Mesendoderm (in vitro differentiated cells): ENCODE results near the gene PCNT.

Experiments
- DNase-seq: peaks from one replicate; pipeline ENCODE4 v3.0.0; 2013
- H2AK5ac ChIP-seq: 2 replicates; pipeline ENCODE4 v1.6.1; 2013; ENCODE audit warnings: low read length, inconsistent platforms
- H2BK120ac ChIP-seq: 2 replicates; pipeline ENCODE4 v1.6.1; 2013; ENCODE audit warnings: low read depth, mild to moderate bottlenecking, low read length, moderate library complexity, mixed read lengths
- H2BK15ac ChIP-seq: replicated peaks from 2 replicates; pipeline ENCODE4 v1.6.1; 2013; ENCODE audit warnings: low read depth, mild to moderate bottlenecking, moderate library complexity
- H2BK5ac ChIP-seq: 2 replicates; pipeline ENCODE4 v1.6.1; 2013; ENCODE audit warnings: low read length, inconsistent platforms
- H3K18ac ChIP-seq: 2 replicates; pipeline ENCODE4 v1.6.1; 2013; ENCODE audit warnings: mild to moderate bottlenecking, low read length, mixed read lengths
- H3K23ac ChIP-seq: one replicate; pipeline ENCODE4 v1.6.1; 2013; ENCODE audit warnings: low read length
- H3K27ac ChIP-seq: 2 replicates; pipeline ENCODE4 v1.5.1; 2013; ENCODE audit warnings: low read depth, mild to moderate bottlenecking, inconsistent platforms, low read length, moderate library complexity
- H3K27me3 ChIP-seq: 2 replicates; pipeline ENCODE4 v1.6.1; 2013; ENCODE audit warnings: low read length, control low read depth, mild to moderate bottlenecking, inconsistent platforms; ENCODE audit not compliant: insufficient read depth, poor library complexity
- H3K36me3 ChIP-seq: 2 replicates; pipeline ENCODE4 v1.6.1; 2013; ENCODE audit warnings: low read length, inconsistent platforms; ENCODE audit not compliant: control insufficient read depth, insufficient read depth
- H3K4ac ChIP-seq: one replicate; pipeline ENCODE4 v1.6.1; 2013; ENCODE audit warnings: low read depth, mild to moderate bottlenecking, low read length, moderate library complexity
- H3K4me1 ChIP-seq: 2 replicates; pipeline ENCODE4 v1.6.1; 2013; ENCODE audit warnings: low read depth, low read length, inconsistent platforms; ENCODE audit not compliant: control insufficient read depth
- H3K4me2 ChIP-seq: 2 replicates; pipeline ENCODE4 v1.6.1; 2013; ENCODE audit warnings: low read length
- H3K4me3 ChIP-seq: 2 replicates; pipeline ENCODE4 v1.5.1; 2013; ENCODE audit warnings: mild to moderate bottlenecking, low read length
- H3K56ac ChIP-seq: one replicate; pipeline ENCODE4 v1.6.1; 2013; ENCODE audit warnings: low read length
- H3K79me1 ChIP-seq: 2 replicates; pipeline ENCODE4 v1.6.1; 2013; ENCODE audit warnings: low read length, inconsistent platforms
- H3K79me2 ChIP-seq: 2 replicates; pipeline ENCODE4 v1.6.1; 2013; ENCODE audit warnings: mild to moderate bottlenecking, low read length; ENCODE audit not compliant: control insufficient read depth, insufficient read depth
- H3K9ac ChIP-seq: 2 replicates; pipeline ENCODE4 v1.6.1; 2013; ENCODE audit warnings: low read length, inconsistent platforms
- H4K5ac ChIP-seq: one replicate; pipeline ENCODE4 v1.6.1; 2013; ENCODE audit warnings: low read length
- H4K8ac ChIP-seq: one replicate; pipeline ENCODE4 v1.6.1; 2013; ENCODE audit warnings: low read depth, mild to moderate bottlenecking, control low read depth, low read length, moderate library complexity
- WGBS: extraction: QIAGEN DNeasy Blood & Tissue Kit; methylation state at CpG from one replicate; pipeline ENCODE4 v1.1.7; 2013; ENCODE audit warnings: low lambda C conversion rate, missing lambda C conversion rate; ENCODE audit not compliant: insufficient coverage; ENCODE audit errors: extremely low coverage; 5-methylcytosine and 5-hydroxymethylcytosine counted together

Gene PCNT

GRCh38 chr21:46477765-46478164 lies 153.8 kb downstream of the PCNT start:
- no peak for DNase-seq
- Histone ChIP-seq H2BK5ac (no peak overlapping the region), H3K56ac (no peak overlapping the region), H3K23ac (no peak overlapping the region), H3K18ac (no peak overlapping the region), H3K9ac (no peak overlapping the region), H3K27me3 (no peaks in the 10 kb centered on the region), H3K4me3 (no peak overlapping the region), H2BK15ac (no peak overlapping the region), H3K36me3 (no peaks in the 10 kb centered on the region), H3K27ac (no peak overlapping the region), H3K4me2 (no peak overlapping the region), H2BK120ac (no peak overlapping the region), H3K79me2 (no peaks in the 10 kb centered on the region), H3K79me1 (peaks cover 7% of the 10 kb centered on the region), H4K8ac (no peak overlapping the region), H3K4me1 (no peaks in the 10 kb centered on the region), H2AK5ac (no peak overlapping the region), H4K5ac (no peak overlapping the region), H3K4ac (no peak overlapping the region)
- no CpG with 5 or more reads among the region's 7 CpGs for WGBS

- DNase-seq, result no peak
- Histone ChIP-seq H3K36me3 (no peaks in the 10 kb centered on the region), H3K79me1 (peaks cover 11% of the 10 kb centered on the region), H3K79me2 (no peaks in the 10 kb centered on the region), H2BK5ac (no peak overlapping the region), H4K8ac (no peak overlapping the region), H3K9ac (no peak overlapping the region), H4K5ac (no peak overlapping the region), H3K18ac (no peak overlapping the region), H3K27me3 (no peaks in the 10 kb centered on the region), H2AK5ac (no peak overlapping the region), H2BK15ac (no peak overlapping the region), H3K4me1 (no peaks in the 10 kb centered on the region), H3K4me2 (no peak overlapping the region), H3K56ac (no peak overlapping the region), H2BK120ac (no peak overlapping the region), H3K23ac (no peak overlapping the region), H3K4me3 (no peak overlapping the region), H3K27ac (no peak overlapping the region), H3K4ac (no peak overlapping the region)
- no CpG with 5 or more reads among the region's 2 CpGs for WGBS
Measured at GRCh38 chr21:46478910-46479309, 155.0 kb downstream of the PCNT start.

- no peaks in the 10 kb centered on the region for H3K79me2 ChIP-seq
- H2AK5ac ChIP-seq, result no peak overlapping the region
- no peak overlapping the region for H3K56ac ChIP-seq
- H2BK15ac ChIP-seq, result no peak overlapping the region
- DNase-seq, result no peak
- no peak overlapping the region for H4K8ac ChIP-seq
- H3K4me2 ChIP-seq, result no peak overlapping the region
- no peaks in the 10 kb centered on the region for H3K27me3 ChIP-seq
- H3K23ac ChIP-seq, result no peak overlapping the region
- no CpG with 5 or more reads among the region's 5 CpGs for WGBS
- no peak overlapping the region for H3K4me3 ChIP-seq
- no peaks in the 10 kb centered on the region for H3K4me1 ChIP-seq
- H3K9ac ChIP-seq, result no peak overlapping the region
- no peak overlapping the region for H3K4ac ChIP-seq
- no peak overlapping the region for H2BK120ac ChIP-seq
- no peaks in the 10 kb centered on the region for H3K36me3 ChIP-seq
- H3K79me1 ChIP-seq, result peaks cover 6% of the 10 kb centered on the region
- H3K27ac ChIP-seq, result no peak overlapping the region
- H4K5ac ChIP-seq, result no peak overlapping the region
- H2BK5ac ChIP-seq, result no peak overlapping the region
- no peak overlapping the region for H3K18ac ChIP-seq
Measured at GRCh38 chr21:46480466-46480865, 156.5 kb downstream of the PCNT start.

GRCh38 chr21:46482225-46482845 lies 158.4 kb downstream of the PCNT start:
- Histone ChIP-seq H3K27ac (no peak overlapping the region), H2BK5ac (no peak overlapping the region), H3K4me3 (no peak overlapping the region), H2BK120ac (no peak overlapping the region), H3K79me1 (peaks cover 6% of the 10 kb centered on the region), H3K27me3 (no peaks in the 10 kb centered on the region), H4K8ac (no peak overlapping the region), H2AK5ac (no peak overlapping the region), H3K4ac (no peak overlapping the region), H2BK15ac (no peak overlapping the region), H3K23ac (no peak overlapping the region), H4K5ac (no peak overlapping the region), H3K36me3 (no peaks in the 10 kb centered on the region), H3K18ac (no peak overlapping the region), H3K56ac (no peak overlapping the region), H3K4me1 (no peaks in the 10 kb centered on the region), H3K4me2 (no peak overlapping the region), H3K79me2 (no peaks in the 10 kb centered on the region), H3K9ac (no peak overlapping the region)
- no CpG with 5 or more reads among the region's 6 CpGs for WGBS
- DNase-seq, result no peak

GRCh38 chr21:46482846-46483231 lies 158.9 kb downstream of the PCNT start:
- Histone ChIP-seq H3K27ac (no peak overlapping the region), H3K9ac (no peak overlapping the region), H2BK120ac (no peak overlapping the region), H2BK5ac (no peak overlapping the region), H3K23ac (no peak overlapping the region), H3K56ac (no peak overlapping the region), H3K79me2 (no peaks in the 10 kb centered on the region), H3K27me3 (no peaks in the 10 kb centered on the region), H4K8ac (no peak overlapping the region), H3K4ac (no peak overlapping the region), H3K18ac (no peak overlapping the region), H3K4me1 (no peaks in the 10 kb centered on the region), H3K36me3 (no peaks in the 10 kb centered on the region), H3K79me1 (peaks cover 6% of the 10 kb centered on the region), H2BK15ac (no peak overlapping the region), H2AK5ac (no peak overlapping the region), H3K4me3 (no peak overlapping the region), H3K4me2 (no peak overlapping the region), H4K5ac (no peak overlapping the region)
- no peak for DNase-seq
- no CpG with 5 or more reads among the region's 2 CpGs for WGBS
